SK-N-SH (cell line): Measurements from ENCODE around the gene GRIK5. TPM values are rescaled to one million over a fixed set of nuclear protein-coding genes. Genes with fewer than 3 reads are reported as not detected.

ENCODE experiments used
- CTCF ChIA-PET: fragments of 300-600, 350-600 bp; formaldehyde crosslinking; extraction: SDS; loops from one replicate; lab custom pipeline; 2021; lab: Yijun Ruan, JAX
- POLR2A ChIA-PET: fragments of 350-600 bp; sonication (Branson Sonifier 250); formaldehyde crosslinking; extraction: SDS; loops from one replicate; lab custom pipeline; 2020; ENCODE audit warnings: antibody characterized with exemption, inconsistent platforms; lab: Yijun Ruan, JAX
- DNase-seq: peaks from one replicate; pipeline ENCODE4 v3.0.0; 2012
- H2AFZ ChIP-seq: fragments of 200-600 bp; sonication (generic); 2 replicates; pipeline ENCODE4 v1.8.1; 2016; ENCODE audit warnings: antibody characterized with exemption, mild to moderate bottlenecking, low read depth
- H3F3A ChIP-seq: fragments of 200-600 bp; sonication (generic); replicated peaks from 2 replicates; pipeline ENCODE3; 2016; ENCODE audit warnings: antibody characterized with exemption, mild to moderate bottlenecking; ENCODE audit not compliant: insufficient read depth
- H3K27ac ChIP-seq, 2 experiments: fragments of 200-500 bp in 1 of 2; fragments of 200-600 bp in 1 of 2; sonication (Bioruptor generic) in 1 of 2; sonication (generic), shearing (Covaris generic) in 1 of 2; 2 replicates each; pipeline versions ENCODE4 v1.5.1 to v1.6.1; 2014 to 2016; ENCODE audit warnings: low read depth in 2 of 2, inconsistent platforms in 1 of 2, low read length in 1 of 2, mild to moderate bottlenecking in 1 of 2, mixed read lengths in 1 of 2
- H3K27me3 ChIP-seq: fragments of 200-600 bp; sonication (generic), shearing (Covaris generic); 2 replicates; pipeline ENCODE4 v1.6.1; 2016; ENCODE audit warnings: mixed run types; ENCODE audit not compliant: insufficient read depth
- H3K36me3 ChIP-seq, 2 experiments: fragments of 200-500 bp in 1 of 2; fragments of 200-600 bp in 1 of 2; sonication (Bioruptor generic) in 1 of 2; sonication (generic) in 1 of 2; replicated peaks in 1 of 2; 2 replicates each; pipeline versions ENCODE3 to v1.5.1; 2014 to 2016; ENCODE audit warnings: low read length in 1 of 2, mild to moderate bottlenecking in 1 of 2; ENCODE audit not compliant: insufficient read depth in 2 of 2, control insufficient read depth in 1 of 2
- H3K4me1 ChIP-seq, 2 experiments: fragments of 200-500 bp in 1 of 2; fragments of 200-600 bp in 1 of 2; sonication (Bioruptor generic) in 1 of 2; sonication (generic), shearing (Covaris generic) in 1 of 2; 2 replicates each; pipeline versions ENCODE4 v1.5.1 to v1.6.1; 2014 to 2016; ENCODE audit warnings: low read depth in 1 of 2, low read length in 1 of 2, mixed run types in 1 of 2; ENCODE audit not compliant: insufficient read depth in 2 of 2, control insufficient read depth in 1 of 2
- H3K4me2 ChIP-seq: fragments of 200-600 bp; sonication (generic), shearing (Covaris generic); 2 replicates; pipeline ENCODE4 v1.6.1; 2017; ENCODE audit warnings: mixed run types
- H3K4me3 ChIP-seq, 2 experiments: fragments of 200-500 bp in 1 of 2; fragments of 200-600 bp in 1 of 2; sonication (Bioruptor generic) in 1 of 2; sonication (generic), shearing (Covaris generic) in 1 of 2; 2 replicates each; pipeline versions ENCODE4 v1.5.1 to v1.8.1; 2014 to 2016; ENCODE audit warnings: low read depth in 2 of 2, inconsistent platforms in 1 of 2, low read length in 1 of 2, mild to moderate bottlenecking in 1 of 2, mixed read lengths in 1 of 2, moderate library complexity in 1 of 2
- H3K79me2 ChIP-seq: fragments of 200-600 bp; sonication (generic); 2 replicates; pipeline ENCODE4 v1.8.1; 2017; ENCODE audit warnings: mild to moderate bottlenecking; ENCODE audit not compliant: insufficient read depth
- H3K9ac ChIP-seq: fragments of 200-600 bp; sonication (generic); 2 replicates; pipeline ENCODE4 v1.6.1; 2017; ENCODE audit warnings: mixed run types
- H3K9me2 ChIP-seq: fragments of 200-600 bp; sonication (generic); 2 replicates; pipeline ENCODE4 v1.6.1; 2017; ENCODE audit warnings: mixed run types
- H3K9me3 ChIP-seq: fragments of 200-600 bp; sonication (generic); 2 replicates; pipeline ENCODE4 v1.6.1; 2017; ENCODE audit warnings: mixed run types, mild to moderate bottlenecking, moderate library complexity
- H4K20me1 ChIP-seq: fragments of 200-600 bp; sonication (generic); 2 replicates; pipeline ENCODE4 v1.6.1; 2017; ENCODE audit warnings: mild to moderate bottlenecking, mixed run types; ENCODE audit not compliant: insufficient read depth
- ELF1 ChIP-seq: IDR thresholded peaks from 2 replicates; pipeline ENCODE4 v1.4.0; 2012
- FOSL2 ChIP-seq: IDR thresholded peaks from 2 replicates; pipeline ENCODE4 v1.4.0; 2012; ENCODE audit warnings: low read depth, mild to moderate bottlenecking, moderate library complexity, borderline replicate concordance
- FOXJ3 ChIP-seq: sonication (generic); formaldehyde crosslinking; IDR thresholded peaks from 2 replicates; pipeline ENCODE4 v1.5.1; 2020; ENCODE audit warnings: mild to moderate bottlenecking, missing genetic modification reagents
- GABPA ChIP-seq: IDR thresholded peaks from 2 replicates; pipeline ENCODE4 v1.4.0; 2012; ENCODE audit warnings: low read depth, mild to moderate bottlenecking
- GATA2 ChIP-seq: sonication (generic); formaldehyde crosslinking; IDR thresholded peaks from 2 replicates; pipeline ENCODE4 v1.5.0; 2020; ENCODE audit warnings: mild to moderate bottlenecking, missing genetic modification reagents
- JUND ChIP-seq: IDR thresholded peaks from 2 replicates; pipeline ENCODE4 v1.4.0; 2012
- MXI1 ChIP-seq: IDR thresholded peaks from 2 replicates; pipeline ENCODE4 v1.6.1; 2012; ENCODE audit warnings: mild to moderate bottlenecking, low read depth, low read length, improper control_type of control experiment
- NFIC ChIP-seq: IDR thresholded peaks from 2 replicates; pipeline ENCODE4 v1.4.0; 2012; ENCODE audit warnings: borderline replicate concordance
- POLR2AphosphoS5 ChIP-seq: IDR thresholded peaks from 2 replicates; pipeline ENCODE4 v1.6.1; 2012; ENCODE audit warnings: low read depth, low read length
- RAD21 ChIP-seq: IDR thresholded peaks from 2 replicates; pipeline ENCODE4 v1.6.1; 2012; ENCODE audit warnings: mild to moderate bottlenecking, low read length
- RCOR1 ChIP-seq: fragments of 150-350 bp; IDR thresholded peaks from 2 replicates; pipeline ENCODE4 v1.6.1; 2017; ENCODE audit warnings: antibody characterized with exemption, low read length
- TAF1 ChIP-seq: IDR thresholded peaks from 2 replicates; pipeline ENCODE4 v1.6.1; 2012; ENCODE audit warnings: low read depth, mild to moderate bottlenecking, low read length, moderate library complexity, borderline replicate concordance
- TEAD4 ChIP-seq: IDR thresholded peaks from 2 replicates; pipeline ENCODE4 v1.4.0; 2012; ENCODE audit warnings: mild to moderate bottlenecking, borderline replicate concordance; ENCODE audit not compliant: insufficient read depth
- YY1 ChIP-seq: IDR thresholded peaks from 2 replicates; pipeline ENCODE4 v1.4.0; 2012; ENCODE audit warnings: low read depth, mild to moderate bottlenecking
- WGBS: methylation state at CpG from one replicate; pipeline ENCODE4 v1.1.6; 2017; ENCODE audit warnings: low lambda C conversion rate; 5-methylcytosine and 5-hydroxymethylcytosine counted together
- polyA plus RNA-seq, 3 experiments: library from polyadenylated mRNA; depleted of rRNA; stranded (reverse); fragments of >200 nt; gene quantifications; 2 replicates each; pipeline ENCODE4 v1.2.3, GENCODE V29; 2012
- TF ChIP-seq, protein P1 (sequence below): IDR thresholded peaks from 2 replicates; pipeline ENCODE4 v1.6.1; 2012; ENCODE audit warnings: mild to moderate bottlenecking, low read depth, low read length, moderate library complexity
- TF ChIP-seq, protein P2 (sequence below): IDR thresholded peaks from 2 replicates; pipeline ENCODE4 v1.4.0; 2012; ENCODE audit warnings: low read depth
- TF ChIP-seq, protein P3 (sequence below): IDR thresholded peaks from 2 replicates; pipeline ENCODE4 v1.4.0; 2012; ENCODE audit warnings: low read depth, borderline replicate concordance
- TF ChIP-seq, protein P4 (sequence below): fragments of 150-350 bp; IDR thresholded peaks from 2 replicates; pipeline ENCODE4 v1.6.1; 2016; ENCODE audit warnings: mild to moderate bottlenecking, low read depth, low read length

The GRIK5 gene
- polyA plus RNA-seq, 1 of the 3 experiments (the other 2 are of a cell fraction): 2.4 TPM

DNA sequence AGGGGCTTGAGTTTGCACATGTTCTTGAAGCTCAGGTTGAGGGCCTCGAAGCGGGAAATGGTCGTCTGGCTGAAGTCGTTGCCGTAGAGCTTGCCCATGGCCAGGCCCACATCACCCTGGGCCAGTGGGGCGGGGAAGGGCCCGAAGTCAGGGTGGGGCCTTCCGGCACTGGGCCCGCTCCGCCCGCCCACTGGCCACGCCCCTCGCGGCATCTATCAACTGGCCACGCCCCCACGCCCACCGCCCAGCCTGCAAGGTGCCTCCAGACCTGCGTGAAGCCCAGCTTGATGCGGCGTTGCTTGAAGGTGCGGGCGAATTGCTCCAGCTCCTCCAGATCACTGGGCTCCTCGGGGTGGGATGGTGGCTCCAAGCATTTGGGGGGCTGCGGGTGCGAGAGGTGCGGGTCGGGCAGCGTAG, 25.8 kb upstream of the GRIK5 start (continued):
- TF ChIP-seq TEAD4 (no peak), GABPA (no peak), RAD21 (no peak), NFIC (no peak), POLR2AphosphoS5 (no peak), RCOR1 (no peak), FOSL2 (no peak)
- TF ChIP-seq, protein P1, sequence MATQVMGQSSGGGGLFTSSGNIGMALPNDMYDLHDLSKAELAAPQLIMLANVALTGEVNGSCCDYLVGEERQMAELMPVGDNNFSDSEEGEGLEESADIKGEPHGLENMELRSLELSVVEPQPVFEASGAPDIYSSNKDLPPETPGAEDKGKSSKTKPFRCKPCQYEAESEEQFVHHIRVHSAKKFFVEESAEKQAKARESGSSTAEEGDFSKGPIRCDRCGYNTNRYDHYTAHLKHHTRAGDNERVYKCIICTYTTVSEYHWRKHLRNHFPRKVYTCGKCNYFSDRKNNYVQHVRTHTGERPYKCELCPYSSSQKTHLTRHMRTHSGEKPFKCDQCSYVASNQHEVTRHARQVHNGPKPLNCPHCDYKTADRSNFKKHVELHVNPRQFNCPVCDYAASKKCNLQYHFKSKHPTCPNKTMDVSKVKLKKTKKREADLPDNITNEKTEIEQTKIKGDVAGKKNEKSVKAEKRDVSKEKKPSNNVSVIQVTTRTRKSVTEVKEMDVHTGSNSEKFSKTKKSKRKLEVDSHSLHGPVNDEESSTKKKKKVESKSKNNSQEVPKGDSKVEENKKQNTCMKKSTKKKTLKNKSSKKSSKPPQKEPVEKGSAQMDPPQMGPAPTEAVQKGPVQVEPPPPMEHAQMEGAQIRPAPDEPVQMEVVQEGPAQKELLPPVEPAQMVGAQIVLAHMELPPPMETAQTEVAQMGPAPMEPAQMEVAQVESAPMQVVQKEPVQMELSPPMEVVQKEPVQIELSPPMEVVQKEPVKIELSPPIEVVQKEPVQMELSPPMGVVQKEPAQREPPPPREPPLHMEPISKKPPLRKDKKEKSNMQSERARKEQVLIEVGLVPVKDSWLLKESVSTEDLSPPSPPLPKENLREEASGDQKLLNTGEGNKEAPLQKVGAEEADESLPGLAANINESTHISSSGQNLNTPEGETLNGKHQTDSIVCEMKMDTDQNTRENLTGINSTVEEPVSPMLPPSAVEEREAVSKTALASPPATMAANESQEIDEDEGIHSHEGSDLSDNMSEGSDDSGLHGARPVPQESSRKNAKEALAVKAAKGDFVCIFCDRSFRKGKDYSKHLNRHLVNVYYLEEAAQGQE: no peak

DNA sequence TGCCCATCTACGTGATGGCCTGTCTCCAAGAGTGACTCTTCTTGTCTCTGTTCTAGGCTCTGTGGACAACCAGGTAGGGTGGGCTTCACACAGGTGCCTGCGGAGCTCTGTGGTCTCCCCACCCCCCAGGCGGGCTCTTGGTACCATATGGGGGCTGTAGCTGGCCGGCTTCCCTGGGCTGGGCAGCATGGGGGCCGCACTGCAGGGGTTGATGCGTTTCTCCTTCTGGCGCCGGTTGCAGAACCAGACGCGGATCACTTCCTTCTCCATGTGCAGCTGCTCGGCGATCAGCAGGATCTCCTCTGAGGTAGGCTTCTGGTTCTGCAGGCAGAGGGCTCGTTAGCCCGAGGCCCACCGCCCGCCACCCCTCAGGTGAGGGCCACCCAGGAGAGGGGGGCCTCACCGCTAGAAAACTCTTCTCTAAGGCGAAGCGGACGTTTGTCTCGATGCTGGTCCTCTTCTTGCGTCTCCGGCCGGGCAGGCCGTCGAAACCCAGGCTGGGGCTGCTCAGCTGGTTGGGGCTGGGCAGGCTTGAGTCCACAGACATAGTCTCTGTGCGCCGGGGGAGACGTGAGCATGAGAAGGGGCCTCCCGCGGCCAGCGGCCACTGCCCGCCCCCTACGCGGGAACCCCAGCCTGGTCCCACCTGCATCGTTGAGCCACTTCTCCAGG, 25.3 kb upstream of the GRIK5 start:
- Histone ChIP-seq H3K27ac (no peak overlapping the region), H3K9ac (no peak overlapping the region), H3K4me1 (peaks cover 0 to 13% of the 10 kb centered on the region in 2 experiments; a peak in 1 of 4 replicates), H3K4me2 (no peak overlapping the region), H3K9me3 (no peaks in the 10 kb centered on the region), H2AFZ (no peak overlapping the region), H3K79me2 (no peaks in the 10 kb centered on the region), H3F3A (peaks cover 3% of the 10 kb centered on the region), H3K27me3 (no peaks in the 10 kb centered on the region), H4K20me1 (no peaks in the 10 kb centered on the region), H3K36me3 (no peaks in the 10 kb centered on the region), H3K9me2 (no peaks in the 10 kb centered on the region), H3K4me3 (no peak overlapping the region)
- POLR2A ChIA-PET: no interaction called here
- CTCF ChIA-PET: interaction anchor here (2.3 to 5.1 kb wide), 2 partner anchors 13 kb away, joined by 6 to 27 read pairs; no protein-coding TSS in a partner anchor
- TF ChIP-seq, protein P2, sequence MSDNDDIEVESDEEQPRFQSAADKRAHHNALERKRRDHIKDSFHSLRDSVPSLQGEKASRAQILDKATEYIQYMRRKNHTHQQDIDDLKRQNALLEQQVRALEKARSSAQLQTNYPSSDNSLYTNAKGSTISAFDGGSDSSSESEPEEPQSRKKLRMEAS: no peak
- TF ChIP-seq POLR2AphosphoS5 (no peak), YY1 (no peak), JUND (no peak), FOXJ3 (CRISPR knock-in tag) (no peak), GATA2 (no peak), MXI1 (no peak), ELF1 (no peak), TAF1 (no peak), NFIC (no peak)
- TF ChIP-seq, protein P3, sequence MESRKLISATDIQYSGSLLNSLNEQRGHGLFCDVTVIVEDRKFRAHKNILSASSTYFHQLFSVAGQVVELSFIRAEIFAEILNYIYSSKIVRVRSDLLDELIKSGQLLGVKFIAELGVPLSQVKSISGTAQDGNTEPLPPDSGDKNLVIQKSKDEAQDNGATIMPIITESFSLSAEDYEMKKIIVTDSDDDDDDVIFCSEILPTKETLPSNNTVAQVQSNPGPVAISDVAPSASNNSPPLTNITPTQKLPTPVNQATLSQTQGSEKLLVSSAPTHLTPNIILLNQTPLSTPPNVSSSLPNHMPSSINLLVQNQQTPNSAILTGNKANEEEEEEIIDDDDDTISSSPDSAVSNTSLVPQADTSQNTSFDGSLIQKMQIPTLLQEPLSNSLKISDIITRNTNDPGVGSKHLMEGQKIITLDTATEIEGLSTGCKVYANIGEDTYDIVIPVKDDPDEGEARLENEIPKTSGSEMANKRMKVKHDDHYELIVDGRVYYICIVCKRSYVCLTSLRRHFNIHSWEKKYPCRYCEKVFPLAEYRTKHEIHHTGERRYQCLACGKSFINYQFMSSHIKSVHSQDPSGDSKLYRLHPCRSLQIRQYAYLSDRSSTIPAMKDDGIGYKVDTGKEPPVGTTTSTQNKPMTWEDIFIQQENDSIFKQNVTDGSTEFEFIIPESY: no peak
- TF ChIP-seq, protein P4, sequence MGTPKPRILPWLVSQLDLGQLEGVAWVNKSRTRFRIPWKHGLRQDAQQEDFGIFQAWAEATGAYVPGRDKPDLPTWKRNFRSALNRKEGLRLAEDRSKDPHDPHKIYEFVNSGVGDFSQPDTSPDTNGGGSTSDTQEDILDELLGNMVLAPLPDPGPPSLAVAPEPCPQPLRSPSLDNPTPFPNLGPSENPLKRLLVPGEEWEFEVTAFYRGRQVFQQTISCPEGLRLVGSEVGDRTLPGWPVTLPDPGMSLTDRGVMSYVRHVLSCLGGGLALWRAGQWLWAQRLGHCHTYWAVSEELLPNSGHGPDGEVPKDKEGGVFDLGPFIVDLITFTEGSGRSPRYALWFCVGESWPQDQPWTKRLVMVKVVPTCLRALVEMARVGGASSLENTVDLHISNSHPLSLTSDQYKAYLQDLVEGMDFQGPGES: no peak
- WGBS: 79% methylated on average over 24 of the region's 36 CpGs
- DNase-seq: no peak
